B cell (primary cell): ENCODE results near the gene RASSF8. TPM values are rescaled to one million over a fixed set of nuclear protein-coding genes. Genes with fewer than 3 reads are reported as not detected.

Experiments used
- ATAC-seq: fragments of 200-7000 bp; cut with Tn5 transposase; one replicate; pipeline ENCODE4 v1.10.0; 2021; ENCODE audit warnings: low read depth, mild to moderate bottlenecking, moderate number of reproducible peaks, moderate library complexity
- CTCF ChIA-PET: fragments of 350-600 bp; sonication (Branson Sonifier 250); formaldehyde crosslinking; loops from one replicate; lab custom pipeline; 2021; ENCODE audit warnings: antibody characterized with exemption, inconsistent platforms; lab: Charles Lee
- POLR2A ChIA-PET: fragments of 350-600 bp; sonication (Branson Sonifier 250); formaldehyde crosslinking; loops from one replicate; lab custom pipeline; 2021; ENCODE audit warnings: antibody characterized with exemption; lab: Charles Lee
- DNase-seq: peaks from one replicate; pipeline ENCODE4 v3.0.0; 2013
- H2AFZ ChIP-seq: 2 replicates; pipeline ENCODE4 v1.6.1; 2012; ENCODE audit warnings: mild to moderate bottlenecking, low read depth, low read length; ENCODE audit not compliant: insufficient read depth, poor library complexity, severe bottlenecking
- H3K27ac ChIP-seq, 2 donors: 1 replicate in 1 of 2; 2 replicates in 1 of 2; pipeline ENCODE4 v1.5.1; 2012 to 2013; ENCODE audit warnings: low read length in 2 of 2, mild to moderate bottlenecking in 2 of 2, moderate library complexity in 1 of 2
- H3K27me3 ChIP-seq, 4 experiments: fragments of 200-600 bp in 1 of 4; sonication (generic) in 1 of 4; replicated peaks in 1 of 4; 1 replicate in 2 of 4; 2 replicates in 2 of 4; pipeline versions ENCODE4 v1.6.1 to v1.7.0; 2013 to 2016; ENCODE audit warnings: low read length in 3 of 4, mild to moderate bottlenecking in 2 of 4, mixed read lengths in 1 of 4, moderate library complexity in 1 of 4; ENCODE audit not compliant: insufficient read depth in 4 of 4, control insufficient read depth in 3 of 4; ENCODE audit errors: control extremely low read depth in 1 of 4
- H3K36me3 ChIP-seq, 2 experiments: replicated peaks in 1 of 2; 1 replicate in 1 of 2; 2 replicates in 1 of 2; pipeline versions ENCODE4 v1.6.1 to v1.7.1; 2013; ENCODE audit warnings: low read length in 1 of 2; ENCODE audit not compliant: insufficient read depth in 2 of 2, control insufficient read depth in 1 of 2; ENCODE audit errors: control extremely low read depth in 1 of 2, extremely low read depth in 1 of 2
- H3K4me1 ChIP-seq, 2 donors: fragments of 200-600 bp in 1 of 2; sonication (generic) in 1 of 2; 1 replicate in 1 of 2; 2 replicates in 1 of 2; pipeline versions ENCODE4 v1.5.1 to v1.6.1; 2013 to 2017; ENCODE audit warnings: low read length in 2 of 2; ENCODE audit not compliant: control insufficient read depth in 2 of 2, insufficient read depth in 2 of 2
- H3K4me2 ChIP-seq: replicated peaks from 2 replicates; pipeline ENCODE3; 2012; ENCODE audit warnings: mild to moderate bottlenecking, low read depth, low read length; ENCODE audit not compliant: poor library complexity, severe bottlenecking
- H3K4me3 ChIP-seq, 5 experiments: fragments of 200-600 bp in 1 of 5; sonication (generic) in 1 of 5; 1 replicate in 3 of 5; 2 replicates in 2 of 5; pipeline versions ENCODE4 v1.5.1 to v1.7.0; 2011 to 2016; ENCODE audit warnings: low read length in 4 of 5, mild to moderate bottlenecking in 4 of 5, low read depth in 2 of 5, control low read depth in 1 of 5, moderate library complexity in 1 of 5; ENCODE audit not compliant: insufficient read depth in 1 of 5; ENCODE audit errors: control extremely low read depth in 1 of 5, extremely low read depth in 1 of 5
- H3K79me2 ChIP-seq: fragments of 200-600 bp; sonication (generic); one replicate; pipeline ENCODE4 v1.6.0; 2016; ENCODE audit warnings: low read length; ENCODE audit not compliant: control insufficient read depth, insufficient read depth
- H3K9ac ChIP-seq: fragments of 200-600 bp; sonication (generic); 2 replicates; pipeline ENCODE4 v1.6.1; 2017; ENCODE audit warnings: mild to moderate bottlenecking, low read length, moderate library complexity
- H3K9me3 ChIP-seq, 3 donors: one replicate each; pipeline versions ENCODE4 v1.6.1 to v1.7.1; 2013; ENCODE audit warnings: low read length in 2 of 3; ENCODE audit not compliant: control insufficient read depth in 2 of 3, insufficient read depth in 1 of 3; ENCODE audit errors: control extremely low read depth in 1 of 3
- H4K20me1 ChIP-seq: 2 replicates; pipeline ENCODE4 v1.6.0; 2012; ENCODE audit warnings: mild to moderate bottlenecking, low read length; ENCODE audit not compliant: insufficient read depth, control insufficient read depth, poor library complexity, severe bottlenecking
- H3K27ac Mint-ChIP-seq: one replicate; pipeline ENCODE4 v1.8.0; 2021; ENCODE audit warnings: mixed read lengths
- H3K27me3 Mint-ChIP-seq: one replicate; pipeline ENCODE4 v1.8.0; 2021; ENCODE audit warnings: mixed read lengths
- H3K4me1 Mint-ChIP-seq: one replicate; pipeline ENCODE4 v1.8.0; 2021; ENCODE audit warnings: mixed read lengths
- H3K4me3 Mint-ChIP-seq: one replicate; pipeline ENCODE4 v1.8.0; 2021; ENCODE audit warnings: mixed read lengths
- H3K9me3 Mint-ChIP-seq: one replicate; pipeline ENCODE4 v1.8.0; 2022; ENCODE audit warnings: mixed read lengths; ENCODE audit not compliant: insufficient read depth
- EZH2 ChIP-seq: IDR thresholded peaks from 2 replicates; pipeline ENCODE4 v1.6.1; 2012; ENCODE audit warnings: borderline replicate concordance, low read depth, mild to moderate bottlenecking, moderate library complexity, low read length; ENCODE audit not compliant: insufficient read depth, poor library complexity, severe bottlenecking
- WGBS: methylation state at CpG from one replicate; pipeline ENCODE4 v1.1.5; 2013; ENCODE audit warnings: missing lambda C conversion rate; ENCODE audit not compliant: insufficient coverage; 5-methylcytosine and 5-hydroxymethylcytosine counted together
- intact Hi-C: fragments of 100-400 bp; cut with micrococcal nuclease; formaldehyde crosslinking; loops from one replicate; pipeline ENCODE4 v1.10.0; 2022
- polyA plus RNA-seq: library from polyadenylated mRNA; depleted of rRNA; stranded (reverse); fragments of >200 nt; gene quantifications from 2 replicates; pipeline ENCODE4 v1.2.3, GENCODE V29; 2012
- total RNA-seq, 2 donors: library from RNA; stranded (reverse); fragments of 120-200 nt in 1 of 2; gene quantifications; 1 replicate in 1 of 2; 2 replicates in 1 of 2; pipeline versions ENCODE4 v1.2.3 to v1.2.4, GENCODE V29; 2013 to 2022
- TF ChIP-seq, protein P1 (sequence below): fragments of 200-600 bp; IDR thresholded peaks from one replicate; pipeline ENCODE4 v1.8.0; 2022; ENCODE audit warnings: antibody characterized with exemption, mild to moderate bottlenecking

Gene RASSF8
- total and polyA plus RNA-seq, 2 donors (not counting 1 experiment from before 2014, with no cell fraction given): 0.01 to 0.49 TPM

GRCh38 chr12:26028953-26029735, 70.7 kb downstream of the RASSF8 start:
- no peaks in the 10 kb centered on the region for H3K4me1 ChIP-seq
- H3K4me3 ChIP-seq: no peak overlapping the region
- no peak overlapping the region for H2AFZ ChIP-seq
- H4K20me1 ChIP-seq: no peaks in the 10 kb centered on the region
- no peaks in the 10 kb centered on the region for H3K36me3 ChIP-seq
- no peak overlapping the region for H3K4me2 ChIP-seq
- Mint-ChIP-seq H3K27ac (no peak overlapping the region), H3K27me3 (no peaks in the 10 kb centered on the region), H3K4me3 (no peak overlapping the region), H3K4me1 (no peaks in the 10 kb centered on the region), H3K9me3 (no peaks in the 10 kb centered on the region)
- peak; percentile 48 for DNase-seq
- no peaks in the 10 kb centered on the region for H3K9me3 ChIP-seq
- H3K27me3 ChIP-seq: no peaks in the 10 kb centered on the region
- H3K27ac ChIP-seq: no peak overlapping the region
- POLR2A ChIA-PET: no interaction called here
- no peak overlapping the region for H3K9ac ChIP-seq
- H3K79me2 ChIP-seq: no peaks in the 10 kb centered on the region
- TF ChIP-seq EZH2: no peak
- TF ChIP-seq, protein P1, sequence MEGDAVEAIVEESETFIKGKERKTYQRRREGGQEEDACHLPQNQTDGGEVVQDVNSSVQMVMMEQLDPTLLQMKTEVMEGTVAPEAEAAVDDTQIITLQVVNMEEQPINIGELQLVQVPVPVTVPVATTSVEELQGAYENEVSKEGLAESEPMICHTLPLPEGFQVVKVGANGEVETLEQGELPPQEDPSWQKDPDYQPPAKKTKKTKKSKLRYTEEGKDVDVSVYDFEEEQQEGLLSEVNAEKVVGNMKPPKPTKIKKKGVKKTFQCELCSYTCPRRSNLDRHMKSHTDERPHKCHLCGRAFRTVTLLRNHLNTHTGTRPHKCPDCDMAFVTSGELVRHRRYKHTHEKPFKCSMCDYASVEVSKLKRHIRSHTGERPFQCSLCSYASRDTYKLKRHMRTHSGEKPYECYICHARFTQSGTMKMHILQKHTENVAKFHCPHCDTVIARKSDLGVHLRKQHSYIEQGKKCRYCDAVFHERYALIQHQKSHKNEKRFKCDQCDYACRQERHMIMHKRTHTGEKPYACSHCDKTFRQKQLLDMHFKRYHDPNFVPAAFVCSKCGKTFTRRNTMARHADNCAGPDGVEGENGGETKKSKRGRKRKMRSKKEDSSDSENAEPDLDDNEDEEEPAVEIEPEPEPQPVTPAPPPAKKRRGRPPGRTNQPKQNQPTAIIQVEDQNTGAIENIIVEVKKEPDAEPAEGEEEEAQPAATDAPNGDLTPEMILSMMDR: peak; percentile 83
- peak; percentile 31 for ATAC-seq
- WGBS: no CpG with 5 or more reads among the region's 4 CpGs
- intact Hi-C loops: loop anchor here (1.0 kb wide), 1 partner anchor 593 kb away; no protein-coding TSS in a partner anchor
- CTCF ChIA-PET: interaction anchor here (1.1 to 4.4 kb wide), 5 partner anchors 18 to 594 kb away, joined by 3 to 38 read pairs (median 3); no protein-coding TSS in a partner anchor

DNA sequence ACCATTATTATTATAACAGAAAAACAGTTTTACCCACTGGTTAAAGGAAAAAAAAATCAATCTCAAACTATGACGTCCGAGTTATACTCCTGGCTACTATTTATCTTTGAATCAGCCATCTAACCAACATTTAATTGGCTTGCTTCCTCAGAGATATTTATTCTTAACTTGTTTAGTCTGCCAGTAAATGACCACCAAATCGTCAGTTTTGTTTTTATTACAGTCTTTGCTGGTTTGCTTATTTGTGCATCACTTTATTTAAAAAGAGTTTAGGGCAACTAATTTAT, 71.2 kb downstream of the RASSF8 start:
- Histone ChIP-seq H3K27ac (no peak overlapping the region), H4K20me1 (no peaks in the 10 kb centered on the region), H3K4me3 (no peak overlapping the region), H3K9ac (no peak overlapping the region), H2AFZ (no peak overlapping the region), H3K36me3 (no peaks in the 10 kb centered on the region), H3K9me3 (no peaks in the 10 kb centered on the region), H3K79me2 (no peaks in the 10 kb centered on the region), H3K4me2 (no peak overlapping the region), H3K4me1 (no peaks in the 10 kb centered on the region), H3K27me3 (no peaks in the 10 kb centered on the region)
- intact Hi-C loops: loop anchor here (1.0 kb wide), 1 partner anchor 593 kb away; no protein-coding TSS in a partner anchor
- H3K4me3 Mint-ChIP-seq: no peak overlapping the region
- no peaks in the 10 kb centered on the region for H3K4me1 Mint-ChIP-seq
- ATAC-seq (no peak), DNase-seq (no peak)
- no peaks in the 10 kb centered on the region for H3K9me3 Mint-ChIP-seq
- TF ChIP-seq, protein P1: no peak
- no peak for TF ChIP-seq EZH2
- no CpG with 5 or more reads among the region's 3 CpGs for WGBS
- no peak overlapping the region for H3K27ac Mint-ChIP-seq
- no peaks in the 10 kb centered on the region for H3K27me3 Mint-ChIP-seq
- ChIA-PET POLR2A (no interaction called here), CTCF (interaction anchor here (1.1 to 4.4 kb wide), 2 partner anchors 21 to 595 kb away, joined by 3 to 38 read pairs; no protein-coding TSS in a partner anchor)
